Kidney epithelial cell (primary cell): ENCODE results near the gene LINC01488. TPM values are rescaled to one million over a fixed set of nuclear protein-coding genes. Genes with fewer than 3 reads are reported as not detected.

ENCODE experiments used
- DNase-seq: peaks from one replicate; pipeline ENCODE4 v3.0.0-alpha.2; 2010; ENCODE audit warnings: low read depth
- H3K27me3 ChIP-seq: 2 replicates; pipeline ENCODE4 v1.6.0; 2011; ENCODE audit warnings: low read length; ENCODE audit not compliant: control insufficient read depth, insufficient read depth
- H3K36me3 ChIP-seq: 2 replicates; pipeline ENCODE4 v1.5.1; 2011; ENCODE audit warnings: low read length; ENCODE audit not compliant: control insufficient read depth, insufficient read depth
- H3K4me3 ChIP-seq: 2 replicates; pipeline ENCODE4 v1.5.1; 2011; ENCODE audit warnings: low read depth, mild to moderate bottlenecking, control low read depth, low read length
- CTCF ChIP-seq: IDR thresholded peaks from 2 replicates; pipeline ENCODE4 v1.5.1; 2011; ENCODE audit warnings: mild to moderate bottlenecking, moderate library complexity, low read length, control low read depth, inconsistent platforms; ENCODE audit not compliant: insufficient read depth, poor library complexity, severe bottlenecking
- total RNA-seq: library from RNA; depleted of rRNA; stranded (reverse); fragments of >200 nt; gene quantifications from 2 replicates; pipeline ENCODE4 v1.2.3, GENCODE V29; 2015

The LINC01488 gene
- total RNA-seq, 1 donor from 2014 or later: not detected

DNA sequence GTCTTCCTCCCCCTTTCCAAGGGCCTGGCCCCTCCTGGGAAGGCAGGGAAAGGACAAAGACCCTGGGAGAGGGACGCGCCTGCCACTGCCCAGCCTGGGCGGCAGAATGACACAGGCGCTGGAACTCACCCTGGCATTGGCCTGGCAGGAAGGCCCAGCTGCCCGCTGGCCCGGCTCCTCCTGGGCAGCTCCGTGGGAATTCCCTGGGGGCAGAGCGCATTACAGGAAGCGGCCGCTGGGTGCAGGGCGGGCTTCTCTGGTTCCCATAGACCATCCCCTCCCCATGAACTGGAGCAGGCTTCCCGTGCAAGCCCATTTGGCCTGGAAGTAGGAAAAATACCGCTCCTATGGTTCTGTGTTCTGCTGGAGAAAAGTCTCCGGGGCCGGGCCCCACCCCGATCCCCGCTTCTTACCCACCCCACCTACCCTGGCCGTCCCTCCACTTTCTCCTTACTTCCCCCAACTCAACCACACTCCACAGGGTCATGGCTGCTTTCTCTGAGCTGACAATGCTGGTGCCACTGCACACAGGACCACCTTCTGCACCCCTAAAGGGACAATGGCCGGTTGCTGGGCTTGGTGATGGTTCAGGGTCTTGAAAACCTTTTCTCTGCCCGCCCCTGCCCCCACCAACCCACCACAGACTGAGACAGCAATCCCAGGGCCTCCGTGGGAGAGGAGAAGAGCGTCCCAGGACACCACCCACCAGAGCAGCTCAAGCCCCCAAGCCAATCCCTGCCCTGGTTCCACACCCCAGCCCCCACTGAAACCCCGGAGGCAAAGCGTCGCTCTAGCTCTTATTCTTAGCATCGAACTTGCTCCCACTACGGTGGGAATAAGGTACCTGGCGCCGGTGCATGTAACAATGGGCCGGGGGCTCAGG is 58.9 kb downstream of the LINC01488 start:
- Histone ChIP-seq H3K36me3 (no peaks in the 10 kb centered on the region), H3K27me3 (peaks cover 2% of the 10 kb centered on the region), H3K4me3 (no peak overlapping the region)
- TF ChIP-seq CTCF: peak; percentile 32
- DNase-seq: peak; percentile 23

DNA sequence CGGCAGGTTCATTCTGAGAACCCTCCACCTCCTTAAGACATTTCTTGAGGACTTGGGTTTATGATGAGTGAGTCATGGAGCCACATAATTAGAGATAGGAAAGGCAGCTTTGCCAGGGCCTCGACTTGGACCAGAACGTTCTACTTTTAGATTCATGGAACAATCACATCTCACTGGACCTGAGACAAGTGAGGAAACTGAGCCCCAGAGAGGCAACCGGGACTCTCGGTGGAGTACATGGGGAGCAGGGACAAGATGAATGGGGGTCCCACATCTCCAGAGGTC is 59.5 kb downstream of the LINC01488 start:
- no peak for DNase-seq

GRCh38 chr11:69541501-69542313 is 60.2 kb downstream of the LINC01488 start:
- Histone ChIP-seq H3K36me3 (no peaks in the 10 kb centered on the region), H3K27me3 (peaks cover 2% of the 10 kb centered on the region), H3K4me3 (no peak overlapping the region)
- TF ChIP-seq CTCF: no peak
- DNase-seq: peak; percentile 91

More for the DNA sequence above, 59.5 kb downstream of the LINC01488 start:
- Histone ChIP-seq H3K4me3 (no peak overlapping the region), H3K36me3 (no peaks in the 10 kb centered on the region), H3K27me3 (peaks cover 2% of the 10 kb centered on the region)
- no peak for TF ChIP-seq CTCF

DNA sequence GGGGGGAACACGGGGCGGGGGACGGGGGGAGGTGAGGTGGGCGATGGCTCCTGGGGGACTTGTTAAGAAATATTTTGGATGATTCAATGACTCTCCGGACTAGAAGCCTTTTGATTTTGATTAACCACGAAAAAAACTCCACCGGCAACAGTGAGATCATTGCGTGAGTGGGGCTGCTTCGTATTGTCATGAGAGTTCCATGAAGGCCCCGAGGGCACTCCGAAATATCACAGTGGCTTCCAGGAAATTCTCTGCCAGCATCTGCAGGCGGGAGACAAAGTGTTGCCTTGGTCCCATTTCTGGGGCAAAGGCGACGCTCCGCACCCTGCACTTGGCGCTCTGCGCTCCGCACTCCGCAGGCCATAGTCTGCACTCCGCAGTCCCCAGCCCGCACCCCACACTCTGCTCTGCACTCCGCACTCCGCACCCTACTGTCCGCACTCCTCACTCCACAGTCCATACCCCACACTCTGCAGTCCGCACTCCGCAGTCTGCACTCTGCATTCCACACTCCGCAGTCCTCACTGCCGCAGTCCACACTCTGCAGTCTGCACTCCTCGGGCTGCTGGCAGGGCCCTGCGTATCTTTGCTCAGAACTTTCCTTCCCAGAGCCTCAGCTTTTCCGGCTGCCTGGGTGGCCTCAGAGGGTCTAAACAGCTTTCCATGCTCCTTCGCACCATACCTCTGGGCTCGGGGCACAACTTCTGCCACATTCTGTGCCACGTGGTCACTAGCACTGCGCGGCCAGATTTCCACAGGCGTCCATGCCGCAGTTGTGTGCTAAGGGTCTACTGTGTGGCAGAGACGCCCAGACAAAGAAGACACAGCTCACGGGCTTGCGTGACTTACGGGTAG is 61.1 kb downstream of the LINC01488 start:
- no peak for TF ChIP-seq CTCF
- DNase-seq: no peak
- Histone ChIP-seq H3K27me3 (peaks cover 2% of the 10 kb centered on the region), H3K36me3 (no peaks in the 10 kb centered on the region), H3K4me3 (no peak overlapping the region)

Other genes with a start within 250 kb of the LINC01488 start
- 29.0 and 36.9 TPM in 2 replicates for gene MYEOV, start 187.5 kb upstream of the LINC01488 start, total RNA-seq
- 378 and 432 TPM in 2 replicates for gene CCND1, start 159.5 kb downstream of the LINC01488 start, total RNA-seq
- gene LTO1, start 193.7 kb downstream of the LINC01488 start, total RNA-seq: 12.6 and 18.6 TPM in 2 replicates
- gene FGF19, start 222.4 kb downstream of the LINC01488 start, total RNA-seq: not detected in 2 replicates